HG03139 (cell line): ENCODE data around the gene CTAGE1.
"Not testable (repeated sequence)": the region's sequence is repeated elsewhere in the genome, so short reads cannot be mapped to it uniquely, and the experiment has no call there.

ENCODE experiments used
- ATAC-seq: cut with Tn5 transposase; IDR thresholded peaks from one replicate; pipeline ENCODE4 v1.9.1; 2021; ENCODE audit not compliant: unreplicated experiment

Gene CTAGE1

GRCh38 chr18:22417496-22418188, at the start of gene CTAGE1:
Gene CTAGE1, minus strand, starts transcription at chr18:22417915. Its CDS starts 104 bp downstream, at chr18:22417811.
- ATAC-seq: no peak

- ATAC-seq: no peak
Observed at GRCh38 chr18:22466608-22467395, 49.1 kb upstream of the CTAGE1 start.

DNA sequence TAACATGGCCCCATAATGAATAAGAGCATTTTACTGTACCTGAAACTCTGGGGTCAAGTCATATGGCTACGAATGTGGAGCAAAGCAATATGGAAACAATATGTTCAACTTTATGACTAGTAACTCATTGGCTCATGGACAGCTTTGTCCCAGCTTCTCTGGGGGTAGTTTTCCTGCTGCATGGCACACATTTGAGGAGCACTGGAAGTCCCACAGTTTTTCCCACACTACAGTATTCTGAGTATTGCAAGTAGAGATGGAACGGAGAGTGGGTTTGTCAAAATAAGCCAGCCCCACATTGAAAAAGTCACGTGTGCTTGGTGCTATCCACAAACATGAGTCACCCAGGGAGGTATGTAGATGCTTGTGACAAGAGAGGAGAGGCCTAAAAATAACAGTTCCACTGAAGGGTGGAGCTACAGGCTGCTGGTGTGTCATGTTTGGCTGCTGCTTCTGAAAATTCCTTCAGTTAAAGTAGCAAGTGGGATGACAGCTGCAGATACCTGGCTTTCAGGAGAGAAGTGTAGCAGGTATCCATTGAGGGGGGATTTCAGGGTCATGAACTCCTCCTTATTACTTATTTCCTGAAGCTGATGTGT, 48.2 kb upstream of the CTAGE1 start:
- ATAC-seq: no peak

DNA sequence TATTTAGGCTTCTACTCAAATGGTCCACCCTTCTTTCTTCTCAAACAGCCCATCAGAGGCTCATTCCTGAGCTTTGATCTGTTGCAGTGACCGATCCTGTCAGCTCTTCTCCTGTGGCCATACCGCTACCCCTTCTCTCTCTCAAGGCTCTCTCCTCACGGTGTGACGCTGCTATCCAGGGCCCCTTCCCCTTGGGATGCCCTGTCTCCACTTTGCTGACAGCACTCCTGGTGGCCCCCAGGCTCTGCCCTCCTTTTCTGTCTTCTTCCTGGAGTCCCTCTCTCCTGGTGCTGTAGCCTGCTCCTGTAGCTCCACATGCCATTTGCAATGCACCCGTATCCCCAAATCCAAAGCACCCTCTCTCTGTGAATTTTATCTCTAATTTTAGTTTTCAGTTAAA, 45.4 kb upstream of the CTAGE1 start:
- no peak for ATAC-seq

DNA sequence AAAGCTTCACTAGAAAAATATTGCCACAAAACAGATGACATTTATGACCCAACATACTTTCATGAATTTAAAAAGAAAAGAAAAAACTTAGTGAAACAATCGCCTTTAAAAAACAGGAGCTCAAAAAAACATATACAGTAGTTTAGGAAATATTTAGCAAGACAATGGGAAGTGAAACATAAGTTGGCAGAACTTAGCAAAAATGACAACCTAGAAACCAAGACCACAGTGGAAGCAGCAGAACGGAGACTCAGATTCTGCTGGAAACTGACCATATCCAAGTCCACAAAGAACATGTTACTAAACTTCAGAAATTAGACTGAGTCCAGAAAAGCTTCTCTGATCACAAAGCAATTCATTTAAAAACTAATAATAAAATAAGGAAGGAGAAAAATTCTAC, 41.8 kb upstream of the CTAGE1 start:
- ATAC-seq: no peak

DNA sequence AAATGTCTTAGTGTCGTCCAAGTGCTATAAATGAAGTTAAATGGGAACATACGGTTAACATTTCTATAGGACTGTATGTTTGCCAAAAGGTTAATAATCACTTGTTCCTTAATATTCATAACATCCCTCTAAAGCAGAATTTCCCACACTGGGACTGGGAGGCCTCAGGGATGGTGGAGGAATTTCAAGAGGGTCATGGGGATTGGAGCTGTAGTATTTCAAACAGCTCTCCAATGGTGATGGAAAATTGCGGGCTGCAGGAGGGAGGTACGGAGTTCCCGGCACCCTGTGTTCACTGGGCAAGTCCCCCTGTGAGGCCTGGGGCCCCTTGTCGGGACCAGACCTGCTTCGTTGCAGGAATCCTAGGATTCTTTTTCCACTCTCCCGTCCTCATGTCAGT, 39.8 kb upstream of the CTAGE1 start:
- no peak for ATAC-seq

DNA sequence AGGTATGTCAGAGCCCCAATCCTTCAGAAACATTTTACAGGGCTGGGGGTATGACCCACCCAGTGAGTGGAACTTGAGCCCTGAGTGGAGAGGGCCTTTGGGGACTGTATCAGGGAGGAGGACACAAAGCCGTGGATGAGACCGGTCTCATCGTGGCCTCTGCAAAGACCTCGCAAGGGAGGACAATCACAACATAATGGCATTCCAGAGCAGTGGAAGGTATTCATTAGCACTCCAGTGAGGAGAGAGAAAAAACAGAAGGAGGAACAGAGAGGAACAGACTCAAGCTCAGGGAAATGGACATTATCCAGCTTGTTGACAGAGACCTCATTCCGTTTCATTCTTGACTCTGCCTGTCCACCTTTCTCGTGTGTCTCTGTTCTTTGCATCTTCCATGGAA, 38.8 kb upstream of the CTAGE1 start:
- no peak for ATAC-seq

DNA sequence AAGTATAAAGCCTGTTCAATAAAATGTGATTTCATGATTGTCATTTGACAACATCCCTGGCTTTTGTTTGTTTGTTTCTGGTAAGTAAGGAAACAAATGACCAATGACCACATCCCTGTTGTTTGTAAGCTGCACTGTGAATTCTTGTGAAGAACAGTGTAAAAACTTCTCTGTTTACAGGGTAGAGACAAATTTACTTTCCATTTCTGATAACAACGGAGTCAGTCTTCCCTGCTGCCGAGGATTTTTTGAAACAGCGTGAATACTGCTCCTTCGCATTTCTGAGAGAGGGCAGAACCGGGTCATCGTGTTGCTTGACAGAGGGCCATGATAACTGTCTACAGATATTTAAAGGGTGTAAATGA, 38.4 kb upstream of the CTAGE1 start:
- no peak for ATAC-seq

GRCh38 chr18:22455425-22456115, 37.9 kb upstream of the CTAGE1 start:
- ATAC-seq: no peak

DNA sequence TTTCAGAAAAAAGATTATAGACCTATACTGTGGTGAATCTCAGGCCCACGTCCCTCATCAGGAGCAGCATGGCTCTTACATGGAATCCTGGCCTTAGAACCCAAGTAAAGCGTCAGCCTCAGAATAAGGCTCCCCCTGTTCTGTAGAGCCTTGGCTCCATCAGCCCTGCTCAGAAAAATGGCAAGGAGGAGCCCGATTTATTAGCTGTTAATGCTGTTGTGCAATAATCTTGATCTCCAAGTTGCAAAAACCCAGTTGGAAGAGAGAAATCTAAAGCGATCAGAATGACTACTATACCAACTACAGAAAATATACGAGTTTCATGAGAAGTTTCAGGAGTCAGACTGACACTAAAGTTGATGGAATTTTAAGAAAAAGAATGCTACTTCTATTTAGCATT, 35.6 kb upstream of the CTAGE1 start:
- ATAC-seq: no peak

DNA sequence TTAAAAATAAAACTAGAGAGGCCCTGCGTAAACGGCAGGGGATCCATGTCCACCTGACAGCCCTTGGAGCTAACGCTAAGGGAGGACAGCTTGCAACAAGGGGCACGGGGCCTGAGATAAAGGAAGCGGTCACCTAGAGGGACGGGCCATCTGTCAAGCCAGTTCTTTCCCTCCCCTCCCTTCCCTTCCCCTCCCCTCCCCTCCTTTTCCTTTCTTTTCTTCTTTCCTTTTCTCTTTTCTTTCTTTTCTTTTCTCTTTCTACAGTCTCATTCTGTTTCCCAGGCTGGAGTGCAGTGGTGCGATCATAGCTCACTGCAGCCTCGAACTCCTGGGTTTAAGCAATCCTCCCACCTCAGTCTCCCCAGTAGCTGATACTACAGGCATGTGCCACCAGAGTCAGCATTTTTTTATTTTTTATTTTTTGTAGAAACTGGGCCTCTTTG, 34.5 kb upstream of the CTAGE1 start:
- ATAC-seq: no peak

GRCh38 chr18:22451796-22452195, 34.1 kb upstream of the CTAGE1 start:
- no peak for ATAC-seq

GRCh38 chr18:22450766-22451165, 33.1 kb upstream of the CTAGE1 start:
- ATAC-seq: not testable (repeated sequence)

- not testable (repeated sequence) for ATAC-seq
Observed at GRCh38 chr18:22450318-22450717, 32.6 kb upstream of the CTAGE1 start.

- not testable (repeated sequence) for ATAC-seq
Observed at GRCh38 chr18:22449753-22450152, 32.0 kb upstream of the CTAGE1 start.

GRCh38 chr18:22448238-22448637, 30.5 kb upstream of the CTAGE1 start:
- ATAC-seq: no peak

DNA sequence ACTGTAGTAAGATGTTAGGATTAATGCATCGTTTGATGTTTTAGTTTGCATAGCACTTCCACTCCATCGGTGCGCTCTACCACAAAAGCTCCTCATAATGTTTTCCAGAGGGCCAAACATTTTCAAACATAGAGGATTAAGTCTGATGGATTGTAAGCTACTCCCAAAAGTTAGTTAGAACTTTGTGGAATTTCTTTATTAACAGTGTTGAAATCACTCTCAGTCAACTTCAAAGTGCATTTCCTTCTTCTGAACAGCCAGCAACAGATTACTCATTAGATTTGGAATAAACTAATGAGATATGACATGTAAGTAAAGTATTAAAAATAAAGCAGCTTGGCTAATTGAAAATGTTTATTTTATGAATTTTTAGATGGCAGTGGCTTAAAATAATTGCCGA, 30.1 kb upstream of the CTAGE1 start:
- ATAC-seq: no peak

- no peak for ATAC-seq
Observed at GRCh38 chr18:22446911-22447310, 29.2 kb upstream of the CTAGE1 start.

- no peak for ATAC-seq
Observed at GRCh38 chr18:22446325-22446724, 28.6 kb upstream of the CTAGE1 start.

- no peak for ATAC-seq
Observed at GRCh38 chr18:22441638-22442037, 23.9 kb upstream of the CTAGE1 start.

DNA sequence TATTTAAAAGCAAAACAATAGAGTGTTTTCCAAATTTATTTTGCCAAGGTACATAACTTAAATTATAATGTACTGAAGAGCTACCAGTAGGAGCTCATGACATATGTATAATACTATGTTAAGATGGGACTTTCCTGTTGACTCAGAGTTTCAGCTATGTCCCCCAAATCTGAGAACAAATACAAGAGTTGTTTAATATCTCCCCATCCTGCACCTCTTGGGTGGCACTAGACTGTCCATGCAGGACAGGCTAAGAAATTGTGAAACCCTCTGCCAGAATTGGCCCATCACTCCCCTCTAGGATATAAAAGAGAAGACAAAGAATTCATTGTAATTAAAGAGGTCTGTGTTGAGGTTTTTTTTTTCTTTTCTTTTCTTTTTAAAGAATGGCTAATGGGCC, 21.7 kb upstream of the CTAGE1 start:
- no peak for ATAC-seq

DNA sequence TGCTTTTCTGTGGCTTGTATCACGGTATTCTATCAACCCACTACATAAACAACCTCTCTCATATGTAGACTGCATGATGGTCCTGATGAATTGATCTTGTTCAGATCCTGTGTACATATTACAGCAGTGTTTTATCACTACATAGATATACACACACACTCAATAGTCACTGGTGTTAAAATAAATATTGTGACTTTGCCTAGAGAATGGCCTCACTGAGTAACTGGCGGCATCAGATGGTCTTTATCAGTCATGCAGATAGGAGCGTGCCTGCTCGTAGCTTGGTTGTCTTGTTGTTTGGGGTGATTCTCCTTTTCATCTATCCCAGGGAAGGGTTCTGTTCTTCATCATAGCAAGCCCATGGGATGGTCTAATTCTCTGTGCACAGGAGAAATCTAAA, 18.4 kb upstream of the CTAGE1 start:
- ATAC-seq: no peak
